Testis (tissue), 3 donors: Measurements from ENCODE around the gene DACH1. TPM values are rescaled to one million over a fixed set of nuclear protein-coding genes. Genes with fewer than 3 reads are reported as not detected.

Source experiments
- DNase-seq: peaks from one replicate; pipeline ENCODE4 v3.0.0-alpha.2; 2019
- H3K27ac ChIP-seq, 2 donors: fragments of 200-600 bp; sonication (generic); one replicate each; pipeline ENCODE4 v1.5.1; 2019
- H3K27me3 ChIP-seq: fragments of 200-600 bp; sonication (generic); one replicate; pipeline ENCODE4 v1.5.1; 2019
- H3K36me3 ChIP-seq: fragments of 200-600 bp; sonication (generic); one replicate; pipeline ENCODE4 v1.5.1; 2017; ENCODE audit warnings: low read depth; ENCODE audit errors: missing control alignments
- H3K4me1 ChIP-seq: fragments of 200-600 bp; sonication (generic); one replicate; pipeline ENCODE4 v1.5.1; 2019
- H3K4me3 ChIP-seq, 2 donors: fragments of 200-600 bp; sonication (generic); one replicate each; pipeline ENCODE4 v1.5.1; 2017 to 2019
- H3K9me3 ChIP-seq: fragments of 200-600 bp; sonication (generic); one replicate; pipeline ENCODE4 v1.5.1; 2017
- CTCF ChIP-seq, 3 experiments: fragments of 450-650 bp in 2 of 3; fragments of 200-600 bp in 1 of 3; sonication (generic) in 1 of 3; IDR thresholded peaks; one replicate each; pipeline ENCODE4 v1.5.1; 2016 to 2019; ENCODE audit warnings: antibody characterized with exemption in 3 of 3, mild to moderate bottlenecking in 2 of 3, moderate library complexity in 1 of 3
- POLR2A ChIP-seq: fragments of 450-650 bp; IDR thresholded peaks from one replicate; pipeline ENCODE4 v1.6.1; 2017; ENCODE audit warnings: antibody characterized with exemption, mild to moderate bottlenecking, moderate library complexity
- WGBS, 2 donors: methylation state at CpG; one replicate each; pipeline ENCODE4 v1.1.5; 2018; 5-methylcytosine and 5-hydroxymethylcytosine counted together
- intact Hi-C: fragments of 100-400 bp; cut with DNase I; formaldehyde crosslinking; loops from one replicate; pipeline ENCODE4 v1.15.1; 2023; ENCODE audit warnings: low total_unique reads
- polyA plus RNA-seq: library from polyadenylated mRNA; stranded (reverse); fragments of 350-450 nt; fragmentation: Illumina TruSeq; extraction: RNeasy Lipid Tissue Mini Kit (QIAGEN cat#74804); gene quantifications from one replicate; pipeline ENCODE4 v1.2.3, GENCODE V29; 2014; ENCODE audit warnings: low read depth, low replicate concordance; ENCODE audit not compliant: insufficient read depth
- total RNA-seq, 2 donors: library from RNA; depleted of rRNA; stranded (reverse); fragments of >200 nt; gene quantifications; one replicate each; pipeline ENCODE4 v1.2.3, GENCODE V29; 2016

Gene DACH1
- total and polyA plus RNA-seq, 3 donors from 2014 or later = 4.7 to 11.1 (median 5.4) TPM

DNA sequence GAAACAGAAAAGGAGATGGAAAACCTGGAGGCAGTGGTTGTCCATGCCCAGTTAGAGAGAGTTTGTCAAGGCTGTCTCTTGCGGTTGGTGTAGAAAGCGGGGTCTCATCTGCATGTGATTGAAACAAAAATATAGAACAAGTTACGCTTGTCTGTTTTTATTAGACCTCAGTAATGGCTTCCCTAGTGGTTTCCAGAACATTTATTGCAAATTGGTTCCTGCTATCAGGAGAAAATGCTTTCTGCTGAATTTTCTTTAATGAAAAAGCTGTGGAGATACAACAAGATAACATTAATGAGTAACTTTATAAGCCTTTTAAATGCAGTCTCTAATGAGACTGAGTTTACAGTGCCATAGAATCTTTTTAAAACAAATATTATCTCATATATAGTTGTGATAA lies 378.0 kb downstream of the DACH1 start:
- 91 to 99% methylated on average over 3 of the region's 3 CpGs for WGBS, 2 donors
- Histone ChIP-seq H3K4me1 (no peaks in the 10 kb centered on the region), H3K36me3 (no peaks in the 10 kb centered on the region), H3K4me3 (no peak overlapping the region), H3K27ac (no peak overlapping the region), H3K9me3 (no peaks in the 10 kb centered on the region), H3K27me3 (no peaks in the 10 kb centered on the region)
- TF ChIP-seq CTCF (IDR thresholded peaks at IDR 0.05) (no peak), POLR2A (no peak)
- no peak for DNase-seq
- intact Hi-C loops = no loop called here

- Histone ChIP-seq H3K27me3 (no peaks in the 10 kb centered on the region), H3K9me3 (no peaks in the 10 kb centered on the region), H3K4me3 (no peak overlapping the region), H3K4me1 (no peaks in the 10 kb centered on the region), H3K36me3 (no peaks in the 10 kb centered on the region), H3K27ac (no peak overlapping the region)
- 70 to 77% methylated on average over 1 of the region's 1 CpG for WGBS, 2 donors
- DNase-seq = no peak
- TF ChIP-seq POLR2A (no peak), CTCF (IDR thresholded peaks at IDR 0.05) (no peak)
- intact Hi-C loops = no loop called here
Observed at GRCh38 chr13:71488201-71488600, 378.8 kb downstream of the DACH1 start.

DNA sequence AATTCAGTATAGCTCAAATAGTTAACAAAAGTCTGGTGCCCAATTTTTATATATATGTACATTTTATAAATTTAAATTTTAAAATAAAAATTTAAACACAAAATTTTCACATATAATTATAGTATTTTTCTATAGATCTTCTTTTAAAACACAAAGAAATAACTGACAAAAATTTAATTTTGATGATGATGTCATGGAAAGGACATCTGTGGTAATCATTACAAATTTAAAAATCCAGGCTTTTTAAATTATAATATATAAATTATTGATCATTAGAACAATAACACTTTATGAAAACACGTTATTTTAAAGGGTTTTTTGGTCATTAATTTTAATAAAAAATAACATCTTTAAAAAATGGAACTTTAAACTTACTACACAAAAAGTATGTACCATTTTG lies 381.1 kb downstream of the DACH1 start:
- no peaks in the 10 kb centered on the region for H3K36me3 ChIP-seq
- intact Hi-C loops = no loop called here
- no peak for DNase-seq
- no peaks in the 10 kb centered on the region for H3K27me3 ChIP-seq
- no peak overlapping the region for H3K27ac ChIP-seq
- TF ChIP-seq POLR2A (no peak), CTCF (IDR thresholded peaks at IDR 0.05) (no peak)
- WGBS, 2 donors = 79 to 94% methylated on average over 1 of the region's 1 CpG
- no peak overlapping the region for H3K4me3 ChIP-seq
- no peaks in the 10 kb centered on the region for H3K4me1 ChIP-seq
- no peaks in the 10 kb centered on the region for H3K9me3 ChIP-seq

DNA sequence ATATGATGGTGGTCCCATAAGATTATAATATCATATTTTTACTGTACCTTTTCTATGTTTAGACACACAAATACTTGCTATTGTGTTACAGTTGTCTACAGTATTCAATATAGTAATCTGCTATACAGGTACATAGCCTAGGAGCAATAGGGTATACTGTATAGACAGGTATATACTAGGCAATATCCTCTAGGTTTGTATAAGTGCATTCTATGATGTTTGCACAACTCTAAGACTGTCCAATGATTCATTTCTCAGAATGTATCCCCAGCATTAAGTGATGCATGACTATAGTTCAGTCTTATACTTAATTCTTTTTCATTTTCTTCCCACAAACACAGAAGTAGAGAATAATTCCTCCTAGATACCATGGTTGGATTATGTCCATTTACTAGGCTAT lies 383.3 kb downstream of the DACH1 start:
- no peaks in the 10 kb centered on the region for H3K9me3 ChIP-seq
- DNase-seq = no peak
- TF ChIP-seq POLR2A = no peak
- TF ChIP-seq CTCF (IDR thresholded peaks at IDR 0.05) = no peak
- H3K36me3 ChIP-seq = no peaks in the 10 kb centered on the region
- H3K4me3 ChIP-seq = no peak overlapping the region
- intact Hi-C loops = no loop called here
- H3K4me1 ChIP-seq = no peaks in the 10 kb centered on the region
- no peaks in the 10 kb centered on the region for H3K27me3 ChIP-seq
- H3K27ac ChIP-seq = no peak overlapping the region

DNA sequence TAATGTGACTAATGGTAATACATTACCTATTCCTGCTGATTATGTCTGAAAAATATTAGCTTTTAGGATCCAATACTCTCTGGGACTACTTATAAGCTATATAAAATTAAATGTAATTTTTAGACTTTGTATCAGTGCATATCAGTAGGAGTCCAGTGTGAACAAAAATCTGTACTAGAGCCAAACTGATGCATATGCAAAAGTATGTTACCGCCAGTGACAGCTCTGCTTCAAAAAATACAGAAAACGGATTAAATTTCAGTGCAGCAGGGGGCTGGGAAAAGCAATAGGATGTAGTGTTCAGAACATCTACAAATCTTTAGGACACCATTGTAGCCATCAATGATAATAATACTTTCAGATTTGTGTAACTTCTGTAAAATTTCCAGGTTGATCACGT lies 385.5 kb downstream of the DACH1 start:
- Histone ChIP-seq H3K27me3 (no peaks in the 10 kb centered on the region), H3K36me3 (no peaks in the 10 kb centered on the region), H3K27ac (no peak overlapping the region), H3K4me3 (no peak overlapping the region), H3K9me3 (no peaks in the 10 kb centered on the region), H3K4me1 (no peaks in the 10 kb centered on the region)
- intact Hi-C loops = no loop called here
- WGBS, 2 donors = 93 to 94% methylated on average over 3 of the region's 3 CpGs
- no peak for DNase-seq
- TF ChIP-seq CTCF (IDR thresholded peaks at IDR 0.05) (no peak), POLR2A (no peak)
